Common myeloid progenitor, CD34-positive (primary cell): Measurements from ENCODE around the gene B4GALNT1.
"Not testable (repeated sequence)": the region's sequence is repeated elsewhere in the genome, so short reads cannot be mapped to it uniquely, and the experiment has no call there.

ENCODE experiments used
- CTCF ChIA-PET: fragments of 350-600 bp; sonication (Branson Sonifier 250); formaldehyde crosslinking; loops from one replicate; lab custom pipeline; 2021; ENCODE audit warnings: antibody characterized with exemption; lab: Charles Lee
- POLR2A ChIA-PET: fragments of 350-600 bp; sonication (Branson Sonifier 250); formaldehyde crosslinking; loops from one replicate; lab custom pipeline; 2021; ENCODE audit warnings: antibody characterized with exemption; lab: Charles Lee
- DNase-seq, 3 donors: peaks; one replicate each; pipeline versions ENCODE4 v3.0.0 to v3.0.0-alpha.2; 2013
- H3K27ac ChIP-seq, 2 experiments: 1 replicate in 1 of 2; 2 replicates in 1 of 2; pipeline ENCODE4 v1.7.0; 2013; ENCODE audit warnings: inconsistent platforms in 2 of 2, low read length in 2 of 2, mild to moderate bottlenecking in 2 of 2, low read depth in 1 of 2, moderate library complexity in 1 of 2; ENCODE audit not compliant: severe bottlenecking in 2 of 2, insufficient read depth in 1 of 2, poor library complexity in 1 of 2
- H3K27me3 ChIP-seq, 5 experiments: replicated peaks in 2 of 5; 1 replicate in 3 of 5; 2 replicates in 2 of 5; pipeline versions ENCODE4 v1.6.1 to v1.7.0; 2013; ENCODE audit warnings: low read length in 4 of 5, mild to moderate bottlenecking in 2 of 5, moderate library complexity in 2 of 5, inconsistent platforms in 1 of 5; ENCODE audit not compliant: insufficient read depth in 5 of 5, control insufficient read depth in 4 of 5
- H3K36me3 ChIP-seq, 4 experiments: 1 replicate in 2 of 4; 2 replicates in 2 of 4; pipeline versions ENCODE4 v1.6.1 to v1.7.0; 2013; ENCODE audit warnings: low read length in 3 of 4, control low read depth in 1 of 4, mild to moderate bottlenecking in 1 of 4; ENCODE audit not compliant: control insufficient read depth in 4 of 4, insufficient read depth in 4 of 4
- H3K4me1 ChIP-seq, 4 experiments: 1 replicate in 3 of 4; 2 replicates in 1 of 4; pipeline versions ENCODE4 v1.6.1 to v1.7.1; 2013; ENCODE audit warnings: low read length in 3 of 4, mild to moderate bottlenecking in 3 of 4, control low read depth in 1 of 4, inconsistent platforms in 1 of 4, moderate library complexity in 1 of 4; ENCODE audit not compliant: control insufficient read depth in 4 of 4, insufficient read depth in 4 of 4; ENCODE audit errors: control extremely low read depth in 1 of 4
- H3K4me3 ChIP-seq, 7 experiments: 1 replicate in 4 of 7; 2 replicates in 3 of 7; pipeline versions ENCODE4 v1.5.1 to v1.7.0; 2013; ENCODE audit warnings: mild to moderate bottlenecking in 7 of 7, low read length in 6 of 7, moderate library complexity in 6 of 7, inconsistent platforms in 2 of 7, low read depth in 2 of 7, control low read depth in 1 of 7; ENCODE audit not compliant: insufficient read depth in 4 of 7, control insufficient read depth in 1 of 7; ENCODE audit errors: extremely low read depth in 1 of 7
- H3K9me3 ChIP-seq, 5 experiments: 1 replicate in 4 of 5; 2 replicates in 1 of 5; pipeline versions ENCODE4 v1.6.1 to v1.7.1; 2013; ENCODE audit warnings: low read length in 4 of 5, mild to moderate bottlenecking in 2 of 5, inconsistent platforms in 1 of 5, low read depth in 1 of 5, moderate library complexity in 1 of 5; ENCODE audit not compliant: control insufficient read depth in 4 of 5, insufficient read depth in 2 of 5; ENCODE audit errors: control extremely low read depth in 1 of 5
- WGBS: methylation state at CpG from one replicate; pipeline ENCODE4 v1.1.5; 2013; ENCODE audit not compliant: insufficient coverage; 5-methylcytosine and 5-hydroxymethylcytosine counted together

B4GALNT1 gene

DNA sequence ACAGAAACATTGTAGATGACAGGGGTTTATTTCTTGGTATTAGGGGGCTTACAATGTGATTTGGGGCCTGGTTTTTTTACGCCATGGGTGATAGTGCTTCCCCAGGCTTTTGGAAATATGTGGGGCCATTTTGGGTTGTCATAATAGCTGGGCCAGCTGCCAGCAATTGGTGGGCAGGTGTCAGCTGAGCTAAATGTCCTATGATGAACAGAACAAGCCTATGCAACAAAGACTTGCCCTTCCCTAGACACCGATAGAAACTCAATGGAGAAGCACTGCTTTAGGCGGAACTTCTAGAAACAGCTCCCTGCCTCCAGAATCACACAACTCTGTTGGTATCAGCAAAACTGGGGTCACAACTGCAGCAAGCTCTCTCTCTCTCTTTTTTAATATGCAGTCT lies 5.1 kb upstream of the B4GALNT1 start:
- Histone ChIP-seq H3K4me1 (peaks cover 0 to 5% (median 5%) of the 10 kb centered on the region in 4 experiments), H3K36me3 (no peaks in the 10 kb centered on the region), H3K9me3 (no peaks in the 10 kb centered on the region), H3K27me3 (peaks cover 3 to 21% (median 7%) of the 10 kb centered on the region in 5 experiments), H3K27ac (no peak overlapping the region), H3K4me3 (no peak overlapping the region)
- WGBS = 95% methylated on average over 3 of the region's 3 CpGs
- DNase-seq = no peak
- CTCF ChIA-PET = interaction anchor here (0.7 to 3.5 kb wide), 12 partner anchors 10 to 182 kb away, joined by 3 to 25 read pairs (median 4); no protein-coding TSS in a partner anchor
- POLR2A ChIA-PET = interaction anchor here (0.7 kb wide), 1 partner anchor 55 kb away, joined by 3 read pairs; no protein-coding TSS in a partner anchor

DNA sequence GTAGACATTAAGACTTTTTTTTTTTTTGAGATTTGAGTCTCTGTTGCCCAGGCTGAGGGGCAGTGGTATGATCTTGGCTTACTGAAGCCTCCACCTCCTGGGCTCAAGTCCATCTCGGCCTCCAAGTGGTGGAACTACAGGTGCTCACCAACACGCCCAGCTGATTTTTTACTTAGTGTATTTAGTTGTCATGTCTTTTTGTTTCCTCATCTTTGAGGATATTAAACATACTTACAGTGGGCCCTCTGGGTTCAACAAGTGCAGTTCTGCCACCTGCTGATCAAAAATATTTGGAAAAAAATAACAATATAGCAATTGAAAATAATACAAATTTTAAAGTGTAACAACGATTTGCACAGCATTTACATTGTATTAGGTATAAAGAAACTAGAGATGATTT lies 4.4 kb upstream of the B4GALNT1 start:
- Histone ChIP-seq H3K27ac (no peak overlapping the region), H3K36me3 (no peaks in the 10 kb centered on the region), H3K4me3 (no peak overlapping the region), H3K4me1 (peaks cover 0 to 12% (median 11%) of the 10 kb centered on the region in 4 experiments), H3K9me3 (no peaks in the 10 kb centered on the region), H3K27me3 (peaks cover 3 to 27% (median 7%) of the 10 kb centered on the region in 5 experiments)
- ChIA-PET POLR2A (no interaction called here), CTCF (interaction anchor here (0.9 to 3.5 kb wide), 11 partner anchors 12 to 187 kb away, joined by 3 to 25 read pairs (median 3); partner anchors contain the start of gene ARHGEF25)
- DNase-seq = peak in 2 of 3 donors; percentile 34 to 45
- WGBS = no CpG with 5 or more reads among the region's 3 CpGs

DNA sequence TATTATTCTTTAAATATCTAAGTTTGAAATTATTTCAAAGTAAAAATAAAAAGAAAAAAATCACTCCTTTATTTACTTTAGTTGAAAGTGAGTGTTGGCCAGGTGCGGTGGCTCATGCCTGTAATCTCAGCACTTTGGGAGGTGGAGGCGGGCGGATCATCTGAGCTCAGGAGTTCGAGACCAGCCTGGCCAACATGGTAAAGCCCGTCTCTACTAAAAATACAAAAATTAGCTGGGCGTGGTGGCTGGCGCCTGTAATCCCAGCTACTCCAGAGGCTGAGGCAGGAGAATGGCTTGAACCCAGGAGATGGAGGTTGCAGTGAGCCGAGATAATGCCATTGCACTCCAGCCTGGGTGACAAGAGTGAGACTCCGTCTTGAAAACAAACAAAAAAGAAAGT lies 3.7 kb upstream of the B4GALNT1 start:
- 98% methylated on average over 8 of the region's 9 CpGs for WGBS
- CTCF ChIA-PET = interaction anchor here (0.9 to 3.5 kb wide), 8 partner anchors 11 to 186 kb away, joined by 3 to 25 read pairs (median 3); partner anchors contain the start of gene ARHGEF25
- H3K27ac ChIP-seq, H3K4me3 ChIP-seq, H3K36me3 ChIP-seq, POLR2A ChIA-PET, H3K9me3 ChIP-seq, DNase-seq: not testable (repeated sequence)
- Histone ChIP-seq H3K27me3 (peaks cover 3 to 33% (median 9%) of the 10 kb centered on the region in 5 experiments), H3K4me1 (peaks cover 0 to 18% (median 17%) of the 10 kb centered on the region in 4 experiments)

DNA sequence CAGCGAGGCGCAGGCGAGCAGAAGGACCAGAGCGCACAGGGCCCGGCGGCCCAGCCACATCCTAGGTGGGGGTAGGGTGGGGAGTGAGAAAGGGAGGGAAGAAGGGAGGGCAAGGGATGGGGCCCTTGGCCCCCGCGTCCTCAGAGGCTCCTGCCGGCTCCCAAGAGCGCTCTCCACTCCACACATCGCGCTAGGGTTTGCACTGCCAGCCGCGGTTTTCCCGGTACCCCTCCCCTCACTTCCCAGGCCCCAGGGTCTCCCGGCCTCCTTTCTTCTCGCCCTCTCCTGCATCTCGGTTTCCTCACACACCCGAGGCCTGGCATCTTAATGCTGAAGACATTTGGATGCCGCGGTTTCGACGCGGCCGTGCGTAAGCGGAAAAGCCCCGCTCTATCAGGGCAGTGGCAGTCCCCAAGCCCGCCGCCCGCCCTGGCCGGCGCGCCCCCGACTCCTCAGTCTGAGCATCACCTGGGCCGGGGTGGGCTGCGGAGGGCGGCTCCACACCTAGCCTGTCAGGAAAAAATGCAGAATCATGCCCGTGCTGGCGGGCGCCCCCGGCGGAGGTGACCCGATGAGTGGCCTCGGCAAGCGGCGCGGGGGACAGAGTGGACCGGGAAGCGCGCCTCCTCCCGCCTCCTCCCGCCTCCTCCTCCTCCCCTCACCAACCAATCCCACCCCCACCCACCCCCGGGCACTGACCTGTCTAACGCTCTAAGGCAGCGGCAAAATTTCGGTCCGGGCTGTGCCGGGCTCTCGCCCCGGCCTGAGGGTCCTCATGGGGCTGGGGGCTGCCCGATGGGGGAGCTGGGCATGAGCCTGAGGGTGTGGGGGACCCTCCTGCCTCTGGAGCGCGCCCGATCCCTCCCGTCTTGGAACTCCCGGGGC lies 686 bp downstream of the B4GALNT1 start:
- WGBS = under 1% methylated on average over 44 of the region's 67 CpGs
- POLR2A ChIA-PET = interaction anchor here (1.1 kb wide), 1 partner anchor 12 kb away, joined by 3 read pairs; no protein-coding TSS in a partner anchor
- Histone ChIP-seq H3K27me3 (peaks cover 0 to 66% (median 36%) of the 10 kb centered on the region in 5 experiments), H3K9me3 (peaks cover 0 to 4% (median 0%) of the 10 kb centered on the region in 5 experiments), H3K4me3 (peak overlapping the region in 6 of 7 experiments; percentile 31 to 73 (median 53)), H3K4me1 (peaks cover 0 to 31% (median 24%) of the 10 kb centered on the region in 4 experiments), H3K27ac (no peak overlapping the region), H3K36me3 (no peaks in the 10 kb centered on the region)
- CTCF ChIA-PET = interaction anchor here (1.0 to 5.6 kb wide), 14 partner anchors 10 to 101 kb away, joined by 3 to 34 read pairs (median 6); partner anchors contain the start of gene OS9
- DNase-seq = peak in 2 of 3 donors; percentile 50 to 56

DNA sequence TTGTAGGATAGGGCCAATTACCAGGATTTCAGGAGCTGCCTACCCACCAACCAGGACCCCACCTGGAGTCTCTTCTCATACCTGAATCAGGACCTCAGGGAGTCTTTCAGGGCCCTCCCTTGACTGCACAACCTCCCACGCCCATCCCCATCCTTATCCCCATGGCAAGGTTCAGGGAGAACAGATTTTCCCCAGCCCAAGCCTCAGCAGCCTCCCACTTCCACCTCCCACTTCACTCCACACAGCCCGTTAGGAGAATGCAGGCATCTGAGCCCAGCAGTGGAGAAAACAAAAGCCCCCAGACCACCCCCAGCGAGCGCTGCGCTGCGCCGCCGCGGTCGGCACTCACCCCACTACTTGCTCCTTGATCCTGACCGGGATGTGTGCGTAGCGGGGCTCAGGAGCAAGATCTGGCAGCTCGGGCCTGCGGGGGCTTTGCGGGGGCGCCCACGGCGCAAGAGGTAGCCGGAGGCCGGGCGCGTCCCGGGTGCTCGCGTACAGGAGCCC lies 1.4 kb downstream of the B4GALNT1 start:
- no peak overlapping the region for H3K27ac ChIP-seq
- CTCF ChIA-PET = interaction anchor here (1.1 to 5.6 kb wide), 8 partner anchors 10 to 50 kb away, joined by 3 to 34 read pairs (median 5); no protein-coding TSS in a partner anchor
- H3K27me3 ChIP-seq = peaks cover 0 to 73% (median 40%) of the 10 kb centered on the region in 5 experiments
- H3K4me1 ChIP-seq = peaks cover 0 to 31% (median 24%) of the 10 kb centered on the region in 4 experiments
- H3K4me3 ChIP-seq = peak overlapping the region in 4 of 7 experiments; percentile 31 to 73 (median 59)
- POLR2A ChIA-PET = no interaction called here
- no peaks in the 10 kb centered on the region for H3K36me3 ChIP-seq
- no peak for DNase-seq
- WGBS = 12% methylated on average over 16 of the region's 26 CpGs
- peaks cover 0 to 4% (median 0%) of the 10 kb centered on the region in 5 experiments for H3K9me3 ChIP-seq

DNA sequence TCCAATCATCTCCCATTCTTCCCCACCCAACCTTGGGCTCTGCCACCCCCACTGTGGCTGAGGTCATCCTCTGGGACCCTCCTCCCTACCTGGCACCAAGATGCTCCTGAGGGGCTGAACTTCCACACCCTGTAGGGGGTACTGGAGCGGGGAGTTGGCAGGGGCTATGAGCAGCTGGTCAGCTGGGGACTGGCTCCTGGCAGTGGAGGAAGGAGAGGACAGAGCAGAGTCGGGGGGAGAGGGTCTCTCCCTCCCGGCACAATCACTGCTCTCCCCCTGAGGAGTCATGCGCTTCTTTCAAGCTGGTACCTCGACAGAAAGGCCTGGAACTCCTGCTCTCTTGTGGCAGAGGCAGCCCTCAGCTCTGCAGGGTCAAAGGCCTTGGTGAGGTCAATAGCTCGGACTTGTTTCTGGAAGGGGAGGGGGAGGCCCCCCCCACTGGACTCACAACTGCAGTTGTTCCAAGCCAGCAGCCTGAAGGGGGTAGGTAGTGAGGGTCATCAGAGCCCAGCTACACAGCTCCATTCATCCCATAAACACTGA lies 2.0 kb downstream of the B4GALNT1 start:
- H3K4me1 ChIP-seq = peaks cover 0 to 31% (median 24%) of the 10 kb centered on the region in 4 experiments
- ChIA-PET POLR2A (no interaction called here), CTCF (interaction anchor here (0.7 to 5.6 kb wide), 9 partner anchors 10 to 176 kb away, joined by 3 to 34 read pairs (median 4); partner anchors contain the start of gene INHBE)
- no peak for DNase-seq
- H3K4me3 ChIP-seq = no peak overlapping the region
- H3K27me3 ChIP-seq = peaks cover under 1 to 79% (median 47%) of the 10 kb centered on the region in 5 experiments
- H3K36me3 ChIP-seq = no peaks in the 10 kb centered on the region
- WGBS = 0% methylated on average over 1 of the region's 6 CpGs
- H3K27ac ChIP-seq = no peak overlapping the region
- peaks cover 0 to 4% (median 0%) of the 10 kb centered on the region in 5 experiments for H3K9me3 ChIP-seq
